NCI-H2171 (cell line): ENCODE measurements around the gene GPR62.
A peak's percentile ranks its signal among the peaks of the same experiment; 100 is the strongest.

Experiments used
- DNase-seq: peaks from one replicate; lab custom pipeline; 2025; lab: John Stamatoyannopoulos, UW

The GPR62 gene

DNA sequence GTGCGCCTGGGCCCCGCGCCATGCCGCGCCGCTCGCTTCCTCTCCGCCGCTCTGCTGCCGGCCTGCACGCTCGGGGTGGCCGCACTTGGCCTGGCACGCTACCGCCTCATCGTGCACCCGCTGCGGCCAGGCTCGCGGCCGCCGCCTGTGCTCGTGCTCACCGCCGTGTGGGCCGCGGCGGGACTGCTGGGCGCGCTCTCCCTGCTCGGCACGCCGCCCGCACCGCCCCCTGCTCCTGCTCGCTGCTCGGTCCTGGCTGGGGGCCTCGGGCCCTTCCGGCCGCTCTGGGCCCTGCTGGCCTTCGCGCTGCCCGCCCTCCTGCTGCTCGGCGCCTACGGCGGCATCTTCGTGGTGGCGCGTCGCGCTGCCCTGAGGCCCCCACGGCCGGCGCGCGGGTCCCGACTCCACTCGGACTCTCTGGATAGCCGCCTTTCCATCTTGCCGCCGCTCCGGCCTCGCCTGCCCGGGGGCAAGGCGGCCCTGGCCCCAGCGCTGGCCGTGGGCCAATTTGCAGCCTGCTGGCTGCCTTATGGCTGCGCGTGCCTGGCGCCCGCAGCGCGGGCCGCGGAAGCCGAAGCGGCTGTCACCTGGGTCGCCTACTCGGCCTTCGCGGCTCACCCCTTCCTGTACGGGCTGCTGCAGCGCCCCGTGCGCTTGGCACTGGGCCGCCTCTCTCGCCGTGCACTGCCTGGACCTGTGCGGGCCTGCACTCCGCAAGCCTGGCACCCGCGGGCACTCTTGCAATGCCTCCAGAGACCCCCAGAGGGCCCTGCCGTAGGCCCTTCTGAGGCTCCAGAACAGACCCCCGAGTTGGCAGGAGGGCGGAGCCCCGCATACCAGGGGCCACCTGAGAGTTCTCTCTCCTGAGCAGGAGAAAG is 951 bp downstream of the GPR62 start:
- peak; percentile 64 for DNase-seq

DNA sequence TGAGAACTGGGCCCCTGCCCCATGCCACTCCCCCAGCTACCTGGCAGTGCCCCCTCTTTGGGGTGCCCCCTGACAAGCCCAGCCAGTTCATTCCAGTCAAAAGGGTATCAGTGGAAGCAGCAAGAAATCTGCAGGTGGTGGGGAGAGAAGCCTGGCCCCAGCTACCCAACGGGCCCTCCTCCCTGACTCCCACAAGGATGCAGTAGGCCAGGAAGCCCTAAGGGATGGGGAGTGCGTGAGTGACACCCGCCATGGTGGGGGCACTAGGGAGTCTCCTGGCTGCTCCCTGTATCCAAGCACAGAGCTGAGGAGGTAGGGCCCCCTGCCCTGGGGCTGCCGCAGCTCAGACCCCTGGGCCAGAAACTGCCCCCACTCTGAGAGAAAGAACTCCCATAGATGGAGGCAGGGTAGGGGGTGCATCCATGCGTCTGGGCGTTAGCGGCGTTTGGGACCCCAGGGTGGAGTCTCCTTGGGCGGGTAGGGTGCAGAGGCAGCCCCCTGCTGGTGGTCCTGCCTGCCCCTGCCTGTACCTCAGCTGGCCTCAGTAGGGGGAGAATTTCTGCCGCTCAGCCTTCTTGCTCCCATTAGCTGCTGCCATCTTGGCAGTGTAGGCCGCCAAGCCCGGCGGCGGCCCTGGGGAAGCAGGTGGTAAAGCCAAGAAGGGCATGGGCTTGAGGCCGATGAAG is 2.5 kb downstream of the GPR62 start:
- DNase-seq = no peak

DNA sequence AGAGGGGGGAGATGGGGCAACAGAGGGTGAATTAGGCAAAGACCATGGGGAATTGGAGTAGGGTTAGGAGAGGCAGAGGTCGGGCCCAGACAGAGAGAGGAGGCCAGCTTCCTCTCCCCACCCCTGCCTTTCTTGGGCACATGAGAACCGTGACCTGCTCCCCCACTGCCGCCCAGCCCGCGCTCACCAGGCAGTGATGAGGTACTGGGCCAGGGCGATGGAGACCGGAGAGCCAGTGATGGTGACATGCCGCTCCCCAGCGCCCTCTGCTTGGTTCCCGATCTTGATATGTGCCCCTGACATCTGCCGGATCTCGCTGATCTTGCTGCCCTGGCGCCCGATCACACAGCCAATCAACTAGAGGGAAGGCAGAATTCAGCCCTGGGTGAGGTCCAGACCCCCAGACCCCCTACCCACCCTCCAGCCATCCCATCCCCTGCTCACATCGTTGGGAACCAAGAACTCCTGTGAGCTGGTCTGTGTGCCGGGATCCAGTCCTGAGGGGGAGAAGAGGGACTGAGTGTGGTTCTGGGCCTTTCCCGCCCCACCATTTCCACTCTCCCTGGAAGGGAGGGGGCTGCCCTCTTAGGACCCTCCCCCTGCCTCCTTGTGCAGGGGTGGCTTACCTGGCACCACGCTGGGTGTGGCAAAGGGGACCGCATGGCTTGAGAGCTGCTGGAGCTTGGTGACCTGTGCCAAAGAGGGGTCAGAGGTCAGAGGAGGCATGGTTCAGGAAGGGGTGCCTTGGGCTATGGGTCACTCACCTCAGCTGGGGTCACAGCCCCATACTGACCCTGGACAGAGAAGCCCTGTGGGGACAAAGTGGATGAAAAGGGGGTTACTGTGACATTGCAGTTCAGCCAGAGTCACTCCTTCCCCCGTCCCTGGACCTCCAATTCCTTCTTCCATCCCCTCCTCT is 3.7 kb downstream of the GPR62 start:
- DNase-seq = no peak

DNA sequence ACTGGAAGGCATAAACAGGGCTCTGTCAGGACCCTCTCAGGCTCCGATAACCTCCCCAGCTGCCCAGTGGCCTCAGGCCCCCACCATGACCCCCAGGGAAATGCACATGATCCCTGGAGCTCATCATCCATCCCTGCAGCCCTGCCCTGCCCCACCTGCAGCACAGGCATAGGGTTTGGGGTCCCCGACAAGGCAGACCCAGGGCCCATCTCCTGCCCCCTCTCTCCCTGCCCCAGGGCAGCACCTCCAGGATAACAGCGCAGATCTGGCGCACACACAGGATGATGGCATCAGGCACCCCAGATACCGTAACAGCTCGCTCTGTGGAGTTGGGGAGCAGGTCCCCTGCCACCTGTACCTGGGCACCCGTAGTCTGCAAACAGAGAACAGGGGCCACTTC is 4.5 kb downstream of the GPR62 start:
- no peak for DNase-seq

DNA sequence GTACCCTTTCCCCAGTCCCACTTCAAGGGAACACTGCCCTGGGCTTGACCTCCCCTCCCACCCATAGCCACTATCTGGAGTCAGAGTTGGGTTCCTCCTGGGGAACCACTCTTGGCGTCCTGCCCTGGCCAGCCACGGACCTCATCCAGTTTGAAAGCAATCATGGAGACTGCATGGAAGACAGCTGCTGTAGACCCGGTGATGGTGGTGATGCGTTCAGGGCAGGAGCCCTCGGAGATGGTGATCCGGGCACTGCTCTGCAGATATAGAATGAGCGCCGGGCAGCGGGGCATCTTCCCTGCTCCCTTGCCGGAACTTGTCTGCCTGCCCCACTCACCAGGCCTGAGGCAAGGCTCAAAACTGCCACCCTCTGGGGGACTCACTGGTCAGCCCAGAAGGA is 5.2 kb downstream of the GPR62 start:
- DNase-seq = no peak

DNA sequence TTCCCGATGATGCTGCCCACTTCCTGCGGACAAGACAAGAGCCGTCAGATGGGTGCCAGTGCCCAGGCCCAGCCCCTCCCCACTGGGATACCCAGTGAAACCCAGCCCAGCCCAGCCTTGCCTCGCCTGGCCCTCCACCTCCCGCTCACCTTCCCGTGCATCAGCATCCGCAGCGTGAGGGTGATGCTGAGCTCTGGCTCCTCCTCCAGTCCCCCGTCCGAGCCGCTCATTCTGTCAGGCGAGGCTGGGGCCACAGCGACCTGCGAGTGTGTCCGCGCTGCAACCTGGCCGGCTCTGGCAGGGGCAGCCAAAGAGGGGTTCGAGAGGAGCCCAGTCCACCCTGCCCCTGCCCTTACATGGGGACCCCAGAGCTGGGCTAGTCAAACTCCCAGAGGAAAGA is 5.8 kb downstream of the GPR62 start:
- no peak for DNase-seq

DNA sequence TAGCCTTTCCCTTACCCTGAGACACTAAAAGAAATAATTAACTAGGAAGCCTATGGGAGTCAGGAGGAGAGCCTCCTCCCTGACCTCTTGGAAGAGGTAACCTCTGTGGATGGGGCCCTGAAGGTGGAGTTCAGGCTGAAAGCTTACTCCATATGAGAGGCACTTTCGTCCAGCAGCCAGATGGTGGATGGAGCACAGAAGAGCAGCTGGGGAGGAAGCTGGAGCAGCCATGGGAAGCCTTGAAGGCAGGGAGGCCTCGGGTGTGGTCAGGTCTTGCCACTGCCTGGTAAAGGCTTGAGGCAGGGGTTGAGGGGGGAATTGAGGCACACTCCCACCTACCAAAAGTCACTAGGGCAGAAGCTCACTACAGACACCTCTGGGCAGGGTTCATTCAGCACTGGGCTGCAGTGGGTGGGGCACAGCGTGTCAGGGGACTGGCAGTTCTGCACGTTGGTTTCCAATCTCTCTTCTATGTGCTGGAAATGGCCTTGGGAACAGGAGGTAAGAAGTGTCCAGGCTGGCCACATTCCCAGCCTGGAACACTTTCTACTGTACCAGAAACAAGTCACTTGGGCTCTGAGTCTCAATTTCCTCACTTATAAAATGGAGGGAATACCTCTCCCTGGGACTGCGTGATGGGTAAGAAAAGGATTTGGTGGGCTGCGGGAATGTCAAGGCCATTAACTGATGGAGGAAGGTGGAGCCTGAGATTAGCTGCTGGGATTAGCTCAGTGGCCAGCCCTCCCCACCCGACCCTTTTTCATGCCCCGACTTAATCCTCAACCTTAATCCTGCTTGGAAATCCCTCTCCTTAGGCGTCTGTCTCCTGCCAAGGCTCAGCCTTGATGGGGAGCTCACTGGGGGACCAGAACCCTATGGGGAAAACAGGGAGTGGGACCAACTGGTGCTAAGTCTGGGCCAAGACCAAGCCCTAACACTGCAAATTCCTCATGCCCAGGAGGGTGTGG is 6.7 kb downstream of the GPR62 start:
- DNase-seq = no peak

DNA sequence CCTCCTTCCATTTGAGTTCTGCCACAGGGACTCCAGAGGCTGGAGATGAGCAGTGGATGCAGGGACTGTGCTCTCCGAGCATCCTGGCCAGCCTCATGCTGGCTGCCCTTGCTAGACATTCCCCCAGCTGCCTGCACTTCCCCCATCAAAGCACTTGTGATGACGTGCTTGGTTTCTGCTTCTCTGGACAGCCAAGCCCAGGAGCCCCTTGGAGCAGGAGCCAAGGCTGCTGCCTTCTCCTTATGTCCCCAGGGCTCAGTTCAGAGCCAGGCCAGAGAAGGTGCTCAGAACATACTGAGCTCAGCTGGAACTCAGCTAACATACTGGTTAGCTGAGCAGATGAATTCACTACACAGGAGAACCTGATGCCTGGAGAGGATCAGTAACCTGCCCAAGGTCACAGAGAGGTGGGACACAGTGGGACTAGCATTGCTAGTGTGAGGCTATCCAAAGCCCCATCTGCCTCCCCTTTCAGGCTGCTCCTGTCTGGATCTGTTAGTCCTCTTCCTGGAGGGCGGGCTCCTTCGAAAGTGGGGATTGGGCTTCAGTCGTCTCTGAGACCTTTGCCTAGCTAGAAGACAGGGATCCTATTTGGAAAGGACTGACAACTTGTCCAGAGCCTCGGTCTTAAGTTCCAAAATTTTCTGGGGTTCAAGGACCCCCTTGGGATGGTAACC is 7.8 kb downstream of the GPR62 start:
- no peak for DNase-seq

DNA sequence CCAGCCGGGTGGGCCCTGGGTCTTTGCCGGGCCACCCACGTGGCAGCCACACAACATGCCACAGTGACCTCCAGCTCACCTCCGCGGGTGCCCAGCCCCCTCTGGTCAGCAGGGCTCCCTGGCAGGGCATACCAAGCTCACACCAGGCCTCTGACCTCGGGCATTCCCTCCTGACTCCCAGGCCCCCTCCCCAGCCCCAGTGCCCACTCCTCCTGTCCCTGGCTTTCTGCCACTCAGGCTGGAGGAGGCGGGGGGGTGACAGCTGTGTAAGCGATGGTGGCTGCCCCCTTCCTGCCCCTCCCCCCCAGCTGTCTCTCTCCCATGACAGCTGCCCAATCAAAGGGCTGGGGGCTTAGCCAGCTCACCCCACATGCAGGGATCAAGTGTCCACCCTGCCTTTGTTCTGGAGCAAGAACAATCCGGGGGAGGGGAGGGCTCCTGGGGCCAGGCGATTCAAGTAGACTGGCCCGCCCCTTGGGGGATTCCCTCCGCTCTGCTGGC is 8.8 kb downstream of the GPR62 start:
- no peak for DNase-seq

DNA sequence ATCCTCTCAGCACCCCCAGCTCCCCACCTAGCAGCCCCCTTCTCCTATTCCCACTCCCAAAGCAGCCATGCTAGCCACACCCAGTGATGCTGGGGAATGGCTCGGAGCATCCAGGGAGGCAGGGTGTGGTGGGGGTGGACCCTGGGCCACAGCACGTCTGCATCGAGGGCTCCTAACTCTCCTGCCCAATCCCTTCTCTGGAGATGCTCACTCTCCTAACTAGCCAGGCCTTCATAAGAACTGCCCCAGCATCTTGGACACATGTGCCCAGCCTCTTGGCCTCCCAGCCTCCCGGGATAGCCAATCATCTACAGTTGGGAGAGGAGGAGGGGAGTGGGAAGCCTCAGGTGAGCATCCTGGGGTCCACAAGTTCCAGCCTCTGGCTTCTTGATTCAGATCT is 9.3 kb downstream of the GPR62 start:
- no peak for DNase-seq

DNA sequence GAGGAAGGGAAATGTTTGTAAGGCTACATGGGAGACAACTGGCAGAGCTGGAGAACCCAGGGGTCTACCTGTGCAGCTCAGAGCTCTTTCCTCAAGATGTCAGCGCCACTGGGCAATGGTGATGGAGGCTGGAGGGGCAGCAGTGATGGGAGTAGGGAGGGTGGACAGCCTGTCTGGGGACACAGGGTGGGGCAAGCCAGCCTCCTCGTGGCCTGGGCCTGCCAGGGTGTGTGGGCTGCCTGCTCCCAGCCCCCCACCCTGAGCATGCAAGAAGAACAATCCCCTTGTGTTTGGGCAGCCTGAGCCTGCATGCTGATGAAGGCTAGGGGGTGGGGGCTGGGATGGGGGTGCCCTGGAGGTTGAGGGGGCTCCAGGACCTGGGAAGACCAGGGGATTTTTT is 10.8 kb downstream of the GPR62 start:
- no peak for DNase-seq

DNA sequence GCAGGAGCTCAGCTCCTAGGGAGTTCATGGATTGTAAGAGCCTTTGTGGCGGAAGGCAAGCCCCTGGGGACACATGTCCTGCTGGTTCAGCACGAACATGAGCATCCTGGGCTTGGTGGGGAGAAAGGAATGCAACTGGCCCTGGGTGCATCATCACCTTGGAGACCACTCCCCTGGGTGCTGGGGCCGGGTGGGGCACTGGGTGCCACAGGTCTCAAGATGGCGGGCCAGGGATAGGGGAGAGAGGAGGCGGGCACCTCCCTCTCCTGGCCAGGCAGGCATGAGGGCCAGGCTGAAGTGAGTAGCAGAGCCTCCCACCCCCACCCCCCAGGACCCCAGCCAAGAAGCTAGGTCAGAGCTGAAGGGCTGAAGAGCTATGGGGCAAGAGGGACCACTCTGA is 11.3 kb downstream of the GPR62 start:
- DNase-seq = no peak

DNA sequence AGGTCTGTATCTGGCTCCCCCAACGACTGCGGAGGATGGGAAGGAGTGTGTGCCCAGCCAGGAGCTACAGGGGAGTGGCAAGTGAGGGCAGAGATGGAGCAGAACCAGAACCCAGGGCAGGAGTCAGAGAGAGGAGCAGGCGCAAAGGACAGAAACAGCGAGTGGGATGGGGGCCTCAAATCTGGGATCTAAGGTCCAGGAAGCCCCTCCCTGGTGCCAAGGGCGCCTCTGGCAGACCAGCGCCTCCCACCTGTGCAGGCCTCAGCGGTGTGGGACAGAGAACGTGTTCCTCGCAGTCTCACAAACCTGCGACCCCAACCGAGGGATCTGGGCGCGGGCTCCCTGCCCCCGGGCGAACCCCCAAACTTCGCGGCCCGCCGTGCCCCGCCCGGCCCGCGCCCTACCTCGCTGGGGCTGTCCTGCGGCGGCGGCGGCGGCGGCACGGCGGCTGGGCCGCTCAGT is 11.8 kb downstream of the GPR62 start:
- DNase-seq = no peak

DNA sequence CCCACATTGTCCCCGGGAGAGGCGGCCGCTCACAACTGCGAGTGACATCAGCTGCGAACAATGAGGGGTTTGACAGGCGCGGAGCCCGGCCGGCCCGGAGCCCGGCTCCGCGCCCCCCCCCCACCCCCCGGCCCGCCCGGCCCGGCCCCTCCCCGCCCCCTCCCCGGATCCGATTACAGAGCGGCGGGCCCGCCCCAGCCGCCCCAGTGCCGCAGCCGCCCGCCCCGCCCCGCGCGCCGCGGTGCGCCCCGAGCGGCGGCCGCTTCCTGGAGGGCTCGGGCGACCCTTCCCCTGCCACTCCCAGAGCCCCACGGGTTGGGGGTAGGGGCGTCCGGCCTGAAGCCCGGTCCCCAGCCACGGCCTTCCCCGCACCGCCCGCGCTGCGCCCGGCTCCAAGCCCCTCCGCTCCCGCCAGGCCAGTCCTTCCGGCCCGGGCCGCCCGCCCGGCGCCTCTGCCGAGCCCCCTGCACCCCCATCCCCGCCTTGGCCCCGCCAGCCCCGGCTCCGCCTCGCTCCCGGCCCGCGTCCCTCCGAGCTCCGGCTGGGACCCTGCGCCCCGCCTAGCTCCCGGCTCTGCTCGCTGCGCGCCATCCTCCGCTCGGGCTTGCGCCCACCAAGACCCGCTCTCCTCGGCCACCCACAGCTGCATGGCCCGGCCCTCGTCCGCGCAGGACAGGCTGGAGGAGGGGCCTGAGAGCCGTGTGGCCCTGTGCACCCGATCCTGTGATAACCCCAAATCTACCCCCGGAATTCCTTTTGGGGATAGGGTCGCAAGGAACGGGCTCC is 12.4 kb downstream of the GPR62 start, which contains the start of gene PCBP4:
TSS of gene PCBP4 (minus strand) at position 71 of the 786 bp plus-strand sequence. CDS start 6,214 bp downstream, outside the sequence.
- DNase-seq = no peak

DNA sequence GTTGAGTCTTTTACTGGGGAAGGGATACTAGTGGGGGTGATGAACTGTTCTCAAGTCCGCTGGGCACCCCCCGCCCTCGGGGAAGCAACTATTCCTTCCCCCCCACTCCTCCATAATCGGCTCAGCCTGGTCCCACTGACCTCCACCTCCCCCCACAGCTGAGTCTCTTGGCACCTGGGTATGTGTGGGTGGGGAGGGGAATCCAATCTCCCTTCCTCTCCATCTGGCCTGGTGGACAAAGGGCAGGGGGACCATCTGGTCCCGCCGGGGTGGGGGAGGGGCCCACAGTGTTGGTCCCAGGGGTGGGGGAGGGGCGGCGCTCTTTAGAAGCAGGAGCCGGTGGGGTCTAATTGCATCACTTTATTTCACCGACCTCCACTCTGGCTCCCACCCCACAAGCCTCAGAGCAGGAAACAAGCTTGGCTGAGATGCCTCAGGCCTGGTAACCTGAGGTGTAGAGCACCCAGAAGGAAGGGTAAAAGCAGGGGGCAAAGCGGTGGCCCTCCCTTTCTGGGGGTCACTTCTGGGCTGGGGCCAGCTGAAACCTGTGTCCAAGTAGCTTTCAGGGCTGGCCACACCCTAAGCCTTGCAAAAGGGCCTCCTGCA is 13.1 kb downstream of the GPR62 start:
- no peak for DNase-seq

DNA sequence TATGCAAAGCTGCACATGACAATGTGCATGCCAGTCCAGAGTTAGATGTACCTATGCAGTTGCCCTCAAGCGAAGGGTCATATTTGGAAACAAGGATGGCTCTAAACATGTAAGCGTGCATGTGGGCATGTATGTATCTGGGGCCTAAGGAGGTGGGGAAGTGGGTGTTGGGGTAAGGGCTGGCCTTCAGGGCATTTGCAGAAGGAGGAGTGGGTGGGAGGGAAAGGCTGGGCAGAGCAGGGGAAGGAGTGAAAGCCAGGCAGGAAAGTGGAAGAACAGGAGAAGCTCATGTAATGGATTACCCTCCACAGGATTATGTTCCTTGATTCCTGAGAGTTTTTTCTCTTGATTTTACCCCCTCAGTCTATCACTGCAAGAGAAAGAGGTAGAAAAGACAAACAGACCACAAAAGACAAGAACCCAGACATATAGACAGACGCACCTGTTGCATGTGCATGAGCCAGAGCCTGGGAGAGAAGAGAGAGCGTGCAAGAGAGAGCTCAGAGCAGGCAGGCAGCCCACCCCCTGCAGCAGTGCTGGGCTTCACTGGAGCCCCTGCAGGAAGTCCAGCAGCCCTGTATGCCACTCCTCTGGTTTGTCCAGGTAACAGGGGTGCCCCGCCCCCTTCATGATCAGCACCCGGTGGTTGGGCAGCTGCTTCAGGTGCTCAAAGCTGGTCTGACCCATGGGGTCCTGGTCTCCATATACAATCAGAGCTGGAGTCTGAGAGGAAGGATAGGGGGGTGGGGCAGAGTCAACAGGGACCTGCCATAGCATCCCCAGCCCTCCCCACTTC is 13.9 kb downstream of the GPR62 start:
- no peak for DNase-seq

DNA sequence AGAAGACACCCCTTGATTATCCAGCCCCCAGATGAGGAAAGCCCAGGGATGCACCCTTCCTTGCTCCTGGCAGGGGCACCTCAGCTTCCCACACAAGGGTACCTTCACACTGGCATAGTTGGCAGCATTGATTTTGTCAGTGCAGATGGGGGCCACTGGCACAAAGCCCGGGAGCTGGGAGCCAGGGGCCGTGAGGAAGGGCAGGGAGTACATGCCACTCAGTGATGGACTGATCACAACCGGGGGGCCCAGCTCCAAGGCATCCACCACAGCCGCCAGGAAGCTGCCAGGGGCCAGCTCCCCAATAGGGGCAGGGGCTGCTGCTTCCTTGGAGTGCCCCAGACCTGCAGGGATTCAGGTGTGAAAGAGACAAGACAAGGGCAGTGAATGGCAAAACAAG is 14.7 kb downstream of the GPR62 start:
- DNase-seq = no peak

DNA sequence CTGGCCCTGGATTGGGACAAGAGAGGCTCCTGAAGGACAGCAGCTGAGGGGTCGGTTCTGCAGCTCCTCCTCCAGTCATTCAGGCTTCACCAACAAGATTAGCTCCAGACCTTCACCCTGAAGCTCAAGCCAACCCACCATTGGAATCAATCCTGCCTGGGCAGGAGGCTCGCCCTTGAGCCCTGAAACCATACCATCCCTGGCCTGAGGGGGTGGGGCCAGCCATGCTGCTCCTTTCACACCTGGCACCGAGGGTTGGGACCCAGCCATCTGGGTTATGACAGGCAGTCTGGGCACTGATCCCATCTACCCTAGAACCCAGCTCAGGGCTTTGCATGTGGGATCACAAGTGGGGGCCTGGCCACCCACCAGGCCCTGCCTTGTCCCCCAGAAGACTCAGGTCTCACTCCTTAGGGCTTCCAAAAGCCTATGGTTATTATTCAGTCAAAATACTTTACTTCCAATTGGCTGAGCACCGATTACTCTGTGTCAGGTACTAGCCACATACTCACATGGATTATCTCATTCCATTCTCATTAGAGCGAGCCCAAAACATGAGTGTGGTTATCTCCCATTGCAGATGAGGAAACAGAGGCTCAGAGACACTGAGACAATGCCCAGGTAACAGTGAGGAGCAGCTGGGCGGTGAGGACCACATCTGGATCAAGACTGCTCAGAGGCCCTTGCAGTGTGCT is 15.6 kb downstream of the GPR62 start:
- DNase-seq = no peak
